GM18858 (cell line): ENCODE data around the gene OR56A3.

ENCODE experiments used
- ATAC-seq: cut with Tn5 transposase; IDR thresholded peaks from one replicate; pipeline ENCODE4 v1.9.1; 2021; ENCODE audit not compliant: unreplicated experiment

OR56A3 gene

GRCh38 chr11:5968394-5968793, 26.3 kb downstream of the OR56A3 start, which contains the start of gene OR56A5:
Gene OR56A5 (minus strand): TSS chr11:5968494. CDS start chr11:5968494, 0 bp downstream.
- no peak for ATAC-seq

GRCh38 chr11:5973530-5973929, 31.5 kb downstream of the OR56A3 start:
- ATAC-seq = no peak

GRCh38 chr11:5983443-5983842, 41.4 kb downstream of the OR56A3 start:
- no peak for ATAC-seq

GRCh38 chr11:5986885-5987284, 44.8 kb downstream of the OR56A3 start, which contains the start of gene OR52L1:
Gene OR52L1 (minus strand): TSS chr11:5986985. CDS start chr11:5986930, 55 bp downstream.
- no peak for ATAC-seq

- no peak for ATAC-seq
These were observed 47.2 kb downstream of the OR56A3 start for GRCh38 chr11:5989203-5989602.

- no peak for ATAC-seq
These were observed 50.1 kb downstream of the OR56A3 start for GRCh38 chr11:5992150-5992549.

- no peak for ATAC-seq
These were observed 50.7 kb downstream of the OR56A3 start for GRCh38 chr11:5992604-5993251.

GRCh38 chr11:5994791-5995190, 52.7 kb downstream of the OR56A3 start:
- no peak for ATAC-seq
